HEK293 (cell line): ENCODE measurements around the gene NADK.

Source experiments
- CTCF ChIP-seq: fragments of 450-650 bp; formaldehyde crosslinking; IDR thresholded peaks from 2 replicates; pipeline ENCODE4 v1.5.1; 2016; ENCODE audit warnings: missing biosample characterization, missing genetic modification characterization
- KLF9 ChIP-seq: fragments of 450-650 bp; formaldehyde crosslinking; IDR thresholded peaks from 2 replicates; pipeline ENCODE4 v1.5.1; 2016; ENCODE audit warnings: missing biosample characterization, missing genetic modification characterization, low read depth
- MYNN ChIP-seq: fragments of 450-650 bp; formaldehyde crosslinking; IDR thresholded peaks from 2 replicates; pipeline ENCODE4 v1.5.1; 2016; ENCODE audit warnings: missing biosample characterization, missing genetic modification characterization, borderline replicate concordance
- SALL2 ChIP-seq: fragments of 450-650 bp; formaldehyde crosslinking; IDR thresholded peaks from 2 replicates; pipeline ENCODE4 v1.5.0; 2017; ENCODE audit warnings: missing biosample characterization, mild to moderate bottlenecking, missing genetic modification characterization, borderline replicate concordance
- SP2 ChIP-seq: fragments of 450-650 bp; formaldehyde crosslinking; IDR thresholded peaks from 2 replicates; pipeline ENCODE4 v1.5.1; 2016; ENCODE audit warnings: missing biosample characterization, missing genetic modification characterization
- TCF7L2 ChIP-seq: IDR thresholded peaks from 2 replicates; pipeline ENCODE4 v1.6.1; 2011; ENCODE audit warnings: low read depth, mild to moderate bottlenecking, inconsistent platforms, low read length, moderate library complexity, borderline replicate concordance
- TRIM28 ChIP-seq: IDR thresholded peaks from 2 replicates; pipeline ENCODE4 v1.6.1; 2011; ENCODE audit warnings: low read length, control low read depth, borderline replicate concordance
- ZFP3 ChIP-seq: fragments of 450-650 bp; formaldehyde crosslinking; IDR thresholded peaks from 2 replicates; pipeline ENCODE4 v1.5.1; 2016; ENCODE audit warnings: low read depth, missing biosample characterization, missing genetic modification characterization
- ZNF24 ChIP-seq: fragments of 450-650 bp; formaldehyde crosslinking; IDR thresholded peaks from 2 replicates; pipeline ENCODE4 v1.5.1; 2016; ENCODE audit warnings: missing biosample characterization, missing genetic modification characterization
- ZNF623 ChIP-seq: fragments of 450-650 bp; formaldehyde crosslinking; IDR thresholded peaks from 2 replicates; pipeline ENCODE4 v1.5.1; 2016; ENCODE audit warnings: missing biosample characterization, missing genetic modification characterization
- ZNF639 ChIP-seq: fragments of 450-650 bp; formaldehyde crosslinking; IDR thresholded peaks from 2 replicates; pipeline ENCODE4 v1.5.1; 2016; ENCODE audit warnings: missing biosample characterization, missing genetic modification characterization
- ZNF654 ChIP-seq: fragments of 450-650 bp; formaldehyde crosslinking; IDR thresholded peaks from 2 replicates; pipeline ENCODE4 v1.5.1; 2016; ENCODE audit warnings: low read depth, missing biosample characterization, missing genetic modification characterization
- ZNF707 ChIP-seq: fragments of 450-650 bp; formaldehyde crosslinking; IDR thresholded peaks from 2 replicates; pipeline ENCODE4 v1.5.1; 2016; ENCODE audit warnings: missing biosample characterization, missing genetic modification characterization

- TF ChIP-seq ZFP3 (tag by site-specific recombination) (no peak), KLF9 (no peak), ZNF639 (tag by site-specific recombination) (no peak), CTCF (tag by site-specific recombination) (peak; percentile 42; the same call in 1 of the 2 replicates), SALL2 (no peak), ZNF623 (no peak), SP2 (tag by site-specific recombination) (no peak), ZNF24 (no peak), MYNN (tag by site-specific recombination) (no peak), TRIM28 (no peak), ZNF707 (no peak), ZNF654 (tag by site-specific recombination) (no peak), TCF7L2 (no peak)
Measured at GRCh38 chr1:1763657-1764621, 14.3 kb downstream of the NADK start.
